Measurements from ENCODE around the gene APBA2. TPM values are rescaled to one million over a fixed set of nuclear protein-coding genes. Genes with fewer than 3 reads are reported as not detected.

Gene APBA2
- total and polyA plus RNA-seq, 2 donors from 2014 or later, result 1.0 to 6.1 TPM

DNA sequence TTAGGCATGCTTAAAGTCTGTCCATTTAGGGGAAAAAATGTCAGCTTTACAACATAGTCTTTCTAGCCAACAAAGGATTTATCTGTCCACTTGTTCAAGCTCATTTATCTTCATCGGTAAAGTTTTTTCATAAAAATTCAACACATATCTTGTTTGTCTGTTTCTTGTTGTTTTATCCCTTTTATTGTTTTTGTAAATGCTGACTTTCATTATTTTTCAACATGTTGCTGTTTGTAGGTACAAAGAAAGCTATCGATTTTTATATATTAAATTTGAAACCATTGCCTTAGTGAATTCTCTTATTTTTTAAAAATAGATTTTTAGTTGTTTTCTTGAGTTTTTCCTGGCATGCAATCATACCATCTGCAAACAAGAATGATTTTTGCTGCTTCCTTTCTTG is 198.1 kb downstream of the APBA2 start:
- Histone ChIP-seq H3K36me3 (ENCODE audit: control insufficient read depth in 2 of 3, insufficient read depth in 3 of 3, low read length in 3 of 3) (no peaks in the 10 kb centered on the region), H3K27me3 (ENCODE audit: control insufficient read depth, insufficient read depth, low read length) (no peaks in the 10 kb centered on the region), H3K4me1 (ENCODE audit: control insufficient read depth in 2 of 3, insufficient read depth in 2 of 3, low read depth in 1 of 3, low read length in 3 of 3) (no peaks in the 10 kb centered on the region), H3K9me3 (ENCODE audit: control insufficient read depth in 2 of 3, insufficient read depth in 1 of 3, low read length in 3 of 3) (peaks cover 0 to 3% (median 3%) of the 10 kb centered on the region in 3 donors), H3K4me3 (ENCODE audit: low read length in 3 of 3) (no peak overlapping the region), H3K9ac (ENCODE audit: low read length in 3 of 3) (no peak overlapping the region), H3K27ac (ENCODE audit: low read depth in 2 of 2, low read length in 2 of 2) (no peak overlapping the region)
- DNase-seq (no peak), FAIRE-seq (no peak)
- intact Hi-C loops (cut with DNase I), result no loop called here
- no peak for TF ChIP-seq CTCF (IDR thresholded peaks at IDR 0.05; ENCODE audit: borderline replicate concordance, extremely low read depth, insufficient read depth)

DNA sequence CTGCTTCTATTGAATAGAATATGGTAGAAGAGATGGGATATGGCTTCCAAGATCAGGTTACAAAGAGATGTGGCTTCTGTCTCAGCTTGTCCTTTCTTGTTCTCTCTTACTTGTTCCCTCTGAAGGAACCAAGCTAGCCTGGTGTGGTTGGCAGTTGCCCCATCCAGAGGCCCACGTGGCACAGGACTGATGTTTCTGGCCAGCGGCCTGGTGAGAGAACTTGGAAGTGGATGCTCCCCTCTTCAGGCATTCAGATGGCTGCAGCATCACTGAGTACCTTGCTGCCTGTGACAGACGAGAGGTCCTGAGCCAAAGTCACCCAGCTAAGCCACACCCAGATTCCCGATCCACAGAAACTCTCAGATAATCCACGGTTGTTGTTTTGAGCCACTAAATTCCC is 200.2 kb downstream of the APBA2 start:
- FAIRE-seq (no peak), DNase-seq (peak in 1 of 5 donors; percentile 37)
- Histone ChIP-seq H3K36me3 (ENCODE audit: control insufficient read depth in 2 of 3, insufficient read depth in 3 of 3, low read length in 3 of 3) (no peaks in the 10 kb centered on the region), H3K4me1 (ENCODE audit: control insufficient read depth in 2 of 3, insufficient read depth in 2 of 3, low read depth in 1 of 3, low read length in 3 of 3) (no peaks in the 10 kb centered on the region), H3K9me3 (ENCODE audit: control insufficient read depth in 2 of 3, insufficient read depth in 1 of 3, low read length in 3 of 3) (peaks cover 0 to 3% (median 3%) of the 10 kb centered on the region in 3 donors), H3K27ac (ENCODE audit: low read depth in 2 of 2, low read length in 2 of 2) (no peak overlapping the region), H3K27me3 (ENCODE audit: control insufficient read depth, insufficient read depth, low read length) (no peaks in the 10 kb centered on the region), H3K9ac (ENCODE audit: low read length in 3 of 3) (no peak overlapping the region), H3K4me3 (ENCODE audit: low read length in 3 of 3) (no peak overlapping the region)
- intact Hi-C loops (cut with DNase I), result no loop called here
- TF ChIP-seq CTCF (IDR thresholded peaks at IDR 0.05; ENCODE audit: borderline replicate concordance, extremely low read depth, insufficient read depth), result no peak

GRCh38 chr15:29086891-29087290 is 201.1 kb downstream of the APBA2 start:
- DNase-seq, result no peak
- Histone ChIP-seq H3K27me3 (ENCODE audit: control insufficient read depth, insufficient read depth, low read length) (no peaks in the 10 kb centered on the region), H3K4me1 (ENCODE audit: control insufficient read depth in 2 of 3, insufficient read depth in 2 of 3, low read depth in 1 of 3, low read length in 3 of 3) (no peaks in the 10 kb centered on the region), H3K4me3 (ENCODE audit: low read length in 3 of 3) (no peak overlapping the region), H3K9me3 (ENCODE audit: control insufficient read depth in 2 of 3, insufficient read depth in 1 of 3, low read length in 3 of 3) (peaks cover 0 to 3% (median 3%) of the 10 kb centered on the region in 3 donors), H3K27ac (ENCODE audit: low read depth in 2 of 2, low read length in 2 of 2) (no peak overlapping the region), H3K36me3 (ENCODE audit: control insufficient read depth in 2 of 3, insufficient read depth in 3 of 3, low read length in 3 of 3) (no peaks in the 10 kb centered on the region), H3K9ac (ENCODE audit: low read length in 3 of 3) (no peak overlapping the region)
- TF ChIP-seq CTCF (IDR thresholded peaks at IDR 0.05; ENCODE audit: borderline replicate concordance, extremely low read depth, insufficient read depth), result no peak
- no peak for FAIRE-seq
- intact Hi-C loops (cut with DNase I), result no loop called here
